ENCODE data around the gene NFIX.

The NFIX gene

GRCh38 chr19:13010038-13010991 is 15.0 kb downstream of the NFIX start:
- in situ Hi-C loops (cut with MboI; ENCODE audit: low pct_unique_long_range_greater_than_20kb, low sequenced_read_pairs, unreplicated experiment) = no loop called here
- TF ChIP-seq CTCF (IDR thresholded peaks at IDR 0.05; ENCODE audit: extremely low read depth, insufficient read depth, missing control alignments) = no peak
- DNase-seq (ENCODE audit: low spot score) = no peak

GRCh38 chr19:13010992-13011652 is 15.8 kb downstream of the NFIX start:
- DNase-seq (ENCODE audit: low spot score) = no peak
- in situ Hi-C loops (cut with MboI; ENCODE audit: low pct_unique_long_range_greater_than_20kb, low sequenced_read_pairs, unreplicated experiment) = no loop called here
- TF ChIP-seq CTCF (IDR thresholded peaks at IDR 0.05; ENCODE audit: extremely low read depth, insufficient read depth, missing control alignments) = no peak

- DNase-seq (ENCODE audit: low spot score) = no peak
- TF ChIP-seq CTCF (IDR thresholded peaks at IDR 0.05; ENCODE audit: extremely low read depth, insufficient read depth, missing control alignments) = no peak
- in situ Hi-C loops (cut with MboI; ENCODE audit: low pct_unique_long_range_greater_than_20kb, low sequenced_read_pairs, unreplicated experiment) = no loop called here
Observed at GRCh38 chr19:13011653-13012389, 16.5 kb downstream of the NFIX start.

GRCh38 chr19:13012390-13012689 is 17.1 kb downstream of the NFIX start:
- no peak for TF ChIP-seq CTCF (IDR thresholded peaks at IDR 0.05; ENCODE audit: extremely low read depth, insufficient read depth, missing control alignments)
- in situ Hi-C loops (cut with MboI; ENCODE audit: low pct_unique_long_range_greater_than_20kb, low sequenced_read_pairs, unreplicated experiment) = no loop called here
- no peak for DNase-seq (ENCODE audit: low spot score)

- no peak for TF ChIP-seq CTCF (IDR thresholded peaks at IDR 0.05; ENCODE audit: extremely low read depth, insufficient read depth, missing control alignments)
- in situ Hi-C loops (cut with MboI; ENCODE audit: low pct_unique_long_range_greater_than_20kb, low sequenced_read_pairs, unreplicated experiment) = no loop called here
- DNase-seq (ENCODE audit: low spot score) = peak; percentile 86
Observed at GRCh38 chr19:13012690-13013608, 17.7 kb downstream of the NFIX start.

- no peak for TF ChIP-seq CTCF (IDR thresholded peaks at IDR 0.05; ENCODE audit: extremely low read depth, insufficient read depth, missing control alignments)
- in situ Hi-C loops (cut with MboI; ENCODE audit: low pct_unique_long_range_greater_than_20kb, low sequenced_read_pairs, unreplicated experiment) = no loop called here
- no peak for DNase-seq (ENCODE audit: low spot score)
Observed at GRCh38 chr19:13013649-13014048, 18.4 kb downstream of the NFIX start.
